Measurements from ENCODE around the gene UTF1.

GRCh38 chr10:133239990-133240389 lies 10.0 kb downstream of the UTF1 start:
- no peak for TF ChIP-seq CTCF (IDR thresholded peaks at IDR 0.05)
- no peak for TF ChIP-seq POLR2A (IDR thresholded peaks at IDR 0.05)

All from esophagus squamous epithelium (tissue), 4 donors.